ENCODE results near the gene BTG1.

DNA sequence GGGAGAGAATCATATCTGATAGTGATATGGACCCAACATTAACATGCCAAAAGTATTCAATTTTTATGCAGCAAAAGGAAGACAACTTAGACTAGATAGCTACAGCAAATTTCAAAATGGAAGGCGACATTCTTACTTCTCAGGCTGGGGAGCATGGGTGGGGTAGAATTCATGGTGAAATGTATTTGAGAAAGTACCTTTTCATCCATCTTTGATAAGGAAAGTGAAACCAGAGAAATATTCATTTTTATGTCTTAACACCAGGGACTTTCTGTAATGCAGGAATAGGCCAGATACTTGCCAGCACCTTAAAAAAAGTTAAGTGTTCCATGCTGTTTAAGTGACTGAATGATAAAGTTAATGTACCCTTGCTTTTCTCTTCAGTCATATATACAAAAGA is 13.4 kb downstream of the BTG1 start:
- TF ChIP-seq, protein P1, sequence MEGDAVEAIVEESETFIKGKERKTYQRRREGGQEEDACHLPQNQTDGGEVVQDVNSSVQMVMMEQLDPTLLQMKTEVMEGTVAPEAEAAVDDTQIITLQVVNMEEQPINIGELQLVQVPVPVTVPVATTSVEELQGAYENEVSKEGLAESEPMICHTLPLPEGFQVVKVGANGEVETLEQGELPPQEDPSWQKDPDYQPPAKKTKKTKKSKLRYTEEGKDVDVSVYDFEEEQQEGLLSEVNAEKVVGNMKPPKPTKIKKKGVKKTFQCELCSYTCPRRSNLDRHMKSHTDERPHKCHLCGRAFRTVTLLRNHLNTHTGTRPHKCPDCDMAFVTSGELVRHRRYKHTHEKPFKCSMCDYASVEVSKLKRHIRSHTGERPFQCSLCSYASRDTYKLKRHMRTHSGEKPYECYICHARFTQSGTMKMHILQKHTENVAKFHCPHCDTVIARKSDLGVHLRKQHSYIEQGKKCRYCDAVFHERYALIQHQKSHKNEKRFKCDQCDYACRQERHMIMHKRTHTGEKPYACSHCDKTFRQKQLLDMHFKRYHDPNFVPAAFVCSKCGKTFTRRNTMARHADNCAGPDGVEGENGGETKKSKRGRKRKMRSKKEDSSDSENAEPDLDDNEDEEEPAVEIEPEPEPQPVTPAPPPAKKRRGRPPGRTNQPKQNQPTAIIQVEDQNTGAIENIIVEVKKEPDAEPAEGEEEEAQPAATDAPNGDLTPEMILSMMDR (IDR thresholded peaks at IDR 0.05) = no peak
- no peak for TF ChIP-seq POLR2AphosphoS5 (IDR thresholded peaks at IDR 0.05)
- no peak for TF ChIP-seq POLR2A (IDR thresholded peaks at IDR 0.05)
- no peak for TF ChIP-seq EP300 (IDR thresholded peaks at IDR 0.05)

Data from sigmoid colon (tissue), 4 donors.